GM12892 (cell line): ENCODE data around the gene DIP2B.

Experiments
- POLR2A ChIP-seq: IDR thresholded peaks from 2 replicates; pipeline ENCODE4 v1.6.1; 2011; ENCODE audit warnings: low read depth, low read length, control low read depth
- TAF1 ChIP-seq: IDR thresholded peaks from 2 replicates; pipeline ENCODE4 v1.6.1; 2011; ENCODE audit warnings: low read depth, mild to moderate bottlenecking, control low read depth, low read length, borderline replicate concordance

- TF ChIP-seq POLR2A: no peak
- no peak for TF ChIP-seq TAF1
Measured at GRCh38 chr12:50549885-50550284, 45.1 kb downstream of the DIP2B start.
